Liver (tissue), 3 donors: ENCODE results near the gene ZNF593.

Source experiments
- CTCF ChIP-seq: fragments of 150-350 bp; IDR thresholded peaks from 2 replicates; pipeline ENCODE4 v1.5.1; 2017; ENCODE audit warnings: improper control_type of control experiment, low read depth, low read length; ENCODE audit not compliant: missing input control
- EGR1 ChIP-seq, 2 donors: IDR thresholded peaks; 2 replicates each; pipeline ENCODE4 v1.6.1; 2016 to 2018; ENCODE audit warnings: antibody characterized with exemption in 2 of 2, low read depth in 2 of 2
- JUND ChIP-seq, 2 donors: IDR thresholded peaks; 2 replicates each; pipeline ENCODE4 v1.6.1; 2016; ENCODE audit warnings: antibody characterized with exemption in 2 of 2
- RAD21 ChIP-seq, 2 donors: IDR thresholded peaks; 2 replicates each; pipeline ENCODE4 v1.6.1; 2016; ENCODE audit warnings: antibody characterized with exemption in 2 of 2, mild to moderate bottlenecking in 2 of 2
- SP1 ChIP-seq: IDR thresholded peaks from 2 replicates; pipeline ENCODE4 v1.6.1; 2018; ENCODE audit warnings: antibody characterized with exemption, mild to moderate bottlenecking
- TAF1 ChIP-seq: conservative IDR thresholded peaks from 2 replicates; pipeline ENCODE4 v1.6.1; 2016; ENCODE audit warnings: antibody characterized with exemption, mild to moderate bottlenecking
- YY1 ChIP-seq: IDR thresholded peaks from 2 replicates; pipeline ENCODE4 v1.6.1; 2016; ENCODE audit warnings: antibody characterized with exemption, mild to moderate bottlenecking
- TF ChIP-seq, protein P1 (sequence below): IDR thresholded peaks from 2 replicates; pipeline ENCODE4 v1.6.1; 2016; ENCODE audit warnings: antibody characterized with exemption
- TF ChIP-seq, protein P2 (sequence below): IDR thresholded peaks from 2 replicates; pipeline ENCODE4 v1.6.1; 2016; ENCODE audit warnings: antibody characterized with exemption, mild to moderate bottlenecking
- TF ChIP-seq, protein P3 (sequence below): IDR thresholded peaks from 2 replicates; pipeline ENCODE4 v1.6.1; 2016; ENCODE audit warnings: antibody characterized with exemption
- donor health status: healthy.
- donor health status: healthy.

DNA sequence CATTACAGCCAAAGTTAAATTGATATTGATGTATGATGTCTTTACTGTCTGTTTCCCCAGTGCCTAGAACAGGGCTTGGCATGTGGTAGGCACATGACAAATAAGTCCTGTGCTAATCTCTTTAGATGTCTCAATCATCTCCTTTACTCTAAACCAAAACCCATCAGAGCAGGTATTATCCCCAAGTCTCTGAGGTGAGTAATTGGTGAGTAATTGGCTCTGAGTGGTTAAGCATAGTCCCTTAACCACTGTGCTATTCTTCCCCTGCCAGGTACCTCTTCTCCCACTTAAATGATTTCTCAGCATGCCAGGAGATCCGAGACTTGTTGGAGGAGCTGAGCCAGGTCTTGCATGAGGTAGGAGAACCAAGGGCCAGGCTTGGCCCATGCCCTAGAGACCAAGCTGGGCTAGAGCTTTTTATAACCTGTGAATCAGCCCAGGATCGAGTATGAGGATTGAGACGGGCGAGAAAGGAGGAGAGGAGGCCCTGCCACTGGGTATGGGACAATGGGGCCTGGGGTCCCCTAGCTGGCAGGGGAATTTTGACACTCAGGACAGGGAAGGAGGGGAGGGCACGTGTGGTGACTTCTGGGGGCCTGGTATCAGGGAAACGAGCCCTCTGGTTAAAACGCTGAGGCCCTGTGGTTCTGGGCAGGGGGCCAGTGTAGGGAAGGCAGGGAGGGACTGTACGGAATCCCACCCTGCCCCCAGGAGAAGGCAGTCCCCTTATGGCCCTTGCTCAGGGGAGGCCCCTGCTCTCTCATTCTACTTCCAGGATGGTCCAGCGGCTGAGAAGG lies 12.1 kb downstream of the ZNF593 start:
- TF ChIP-seq CTCF: no peak
- TF ChIP-seq, protein P1, sequence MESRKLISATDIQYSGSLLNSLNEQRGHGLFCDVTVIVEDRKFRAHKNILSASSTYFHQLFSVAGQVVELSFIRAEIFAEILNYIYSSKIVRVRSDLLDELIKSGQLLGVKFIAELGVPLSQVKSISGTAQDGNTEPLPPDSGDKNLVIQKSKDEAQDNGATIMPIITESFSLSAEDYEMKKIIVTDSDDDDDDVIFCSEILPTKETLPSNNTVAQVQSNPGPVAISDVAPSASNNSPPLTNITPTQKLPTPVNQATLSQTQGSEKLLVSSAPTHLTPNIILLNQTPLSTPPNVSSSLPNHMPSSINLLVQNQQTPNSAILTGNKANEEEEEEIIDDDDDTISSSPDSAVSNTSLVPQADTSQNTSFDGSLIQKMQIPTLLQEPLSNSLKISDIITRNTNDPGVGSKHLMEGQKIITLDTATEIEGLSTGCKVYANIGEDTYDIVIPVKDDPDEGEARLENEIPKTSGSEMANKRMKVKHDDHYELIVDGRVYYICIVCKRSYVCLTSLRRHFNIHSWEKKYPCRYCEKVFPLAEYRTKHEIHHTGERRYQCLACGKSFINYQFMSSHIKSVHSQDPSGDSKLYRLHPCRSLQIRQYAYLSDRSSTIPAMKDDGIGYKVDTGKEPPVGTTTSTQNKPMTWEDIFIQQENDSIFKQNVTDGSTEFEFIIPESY: no peak
- no peak for TF ChIP-seq EGR1 (IDR thresholded peaks at IDR 0.05; ENCODE audit: low read depth in 2 of 2)
- no peak for TF ChIP-seq YY1
- TF ChIP-seq SP1: no peak
- TF ChIP-seq, protein P2, sequence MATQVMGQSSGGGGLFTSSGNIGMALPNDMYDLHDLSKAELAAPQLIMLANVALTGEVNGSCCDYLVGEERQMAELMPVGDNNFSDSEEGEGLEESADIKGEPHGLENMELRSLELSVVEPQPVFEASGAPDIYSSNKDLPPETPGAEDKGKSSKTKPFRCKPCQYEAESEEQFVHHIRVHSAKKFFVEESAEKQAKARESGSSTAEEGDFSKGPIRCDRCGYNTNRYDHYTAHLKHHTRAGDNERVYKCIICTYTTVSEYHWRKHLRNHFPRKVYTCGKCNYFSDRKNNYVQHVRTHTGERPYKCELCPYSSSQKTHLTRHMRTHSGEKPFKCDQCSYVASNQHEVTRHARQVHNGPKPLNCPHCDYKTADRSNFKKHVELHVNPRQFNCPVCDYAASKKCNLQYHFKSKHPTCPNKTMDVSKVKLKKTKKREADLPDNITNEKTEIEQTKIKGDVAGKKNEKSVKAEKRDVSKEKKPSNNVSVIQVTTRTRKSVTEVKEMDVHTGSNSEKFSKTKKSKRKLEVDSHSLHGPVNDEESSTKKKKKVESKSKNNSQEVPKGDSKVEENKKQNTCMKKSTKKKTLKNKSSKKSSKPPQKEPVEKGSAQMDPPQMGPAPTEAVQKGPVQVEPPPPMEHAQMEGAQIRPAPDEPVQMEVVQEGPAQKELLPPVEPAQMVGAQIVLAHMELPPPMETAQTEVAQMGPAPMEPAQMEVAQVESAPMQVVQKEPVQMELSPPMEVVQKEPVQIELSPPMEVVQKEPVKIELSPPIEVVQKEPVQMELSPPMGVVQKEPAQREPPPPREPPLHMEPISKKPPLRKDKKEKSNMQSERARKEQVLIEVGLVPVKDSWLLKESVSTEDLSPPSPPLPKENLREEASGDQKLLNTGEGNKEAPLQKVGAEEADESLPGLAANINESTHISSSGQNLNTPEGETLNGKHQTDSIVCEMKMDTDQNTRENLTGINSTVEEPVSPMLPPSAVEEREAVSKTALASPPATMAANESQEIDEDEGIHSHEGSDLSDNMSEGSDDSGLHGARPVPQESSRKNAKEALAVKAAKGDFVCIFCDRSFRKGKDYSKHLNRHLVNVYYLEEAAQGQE: no peak
- TF ChIP-seq, protein P3, sequence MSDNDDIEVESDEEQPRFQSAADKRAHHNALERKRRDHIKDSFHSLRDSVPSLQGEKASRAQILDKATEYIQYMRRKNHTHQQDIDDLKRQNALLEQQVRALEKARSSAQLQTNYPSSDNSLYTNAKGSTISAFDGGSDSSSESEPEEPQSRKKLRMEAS: no peak
- no peak for TF ChIP-seq RAD21 (IDR thresholded peaks at IDR 0.05)
- no peak for TF ChIP-seq JUND (IDR thresholded peaks at IDR 0.05)
- no peak for TF ChIP-seq TAF1
